OCI-LY3 (cell line): ENCODE results near the gene SAMD11.

ENCODE experiments used
- H2AFZ ChIP-seq: fragments of 200-600, 300-600 bp; shearing (Covaris generic); 2 replicates; pipeline ENCODE4 v1.6.0; 2014; ENCODE audit warnings: antibody characterized with exemption, low read depth, low read length
- H3K27ac ChIP-seq: fragments of 200-600, 300-600 bp; sonication (generic); 2 replicates; pipeline ENCODE4 v1.5.1; 2014; ENCODE audit warnings: mild to moderate bottlenecking, low read length, moderate library complexity, mixed read lengths
- H3K27me3 ChIP-seq: fragments of 200-600, 300-600 bp; sonication (generic); 2 replicates; pipeline ENCODE4 v1.6.1; 2014; ENCODE audit warnings: low read depth, low read length, mixed read lengths
- H3K36me3 ChIP-seq: fragments of 200-600, 300-600 bp; sonication (generic); replicated peaks from 2 replicates; pipeline ENCODE3; 2014; ENCODE audit warnings: low read depth, low read length, mixed read lengths
- H3K4me1 ChIP-seq: fragments of 300-600, 200-600 bp; sonication (generic); 2 replicates; pipeline ENCODE4 v1.6.1; 2014; ENCODE audit warnings: low read length, mixed read lengths
- H3K4me2 ChIP-seq: fragments of 200-600, 300-600 bp; sonication (generic); 2 replicates; pipeline ENCODE4 v1.6.1; 2014; ENCODE audit warnings: low read length, mixed read lengths
- H3K4me3 ChIP-seq: fragments of 300-600, 200-600 bp; sonication (generic); 2 replicates; pipeline ENCODE4 v1.5.1; 2014; ENCODE audit warnings: antibody characterized with exemption, mild to moderate bottlenecking, low read length, moderate library complexity
- H3K79me2 ChIP-seq: fragments of 300-600, 200-600 bp; shearing (Covaris generic); 2 replicates; pipeline ENCODE4 v1.6.1; 2014; ENCODE audit warnings: mild to moderate bottlenecking, low read length, mixed read lengths
- H3K9ac ChIP-seq: fragments of 300-600, 200-600 bp; shearing (Covaris generic); 2 replicates; pipeline ENCODE4 v1.6.0; 2014; ENCODE audit warnings: mild to moderate bottlenecking, low read length, moderate library complexity
- H3K9me3 ChIP-seq: fragments of 200-600, 300-600 bp; shearing (Covaris generic); 2 replicates; pipeline ENCODE4 v1.6.1; 2014; ENCODE audit warnings: low read length, mixed read lengths; ENCODE audit not compliant: insufficient read depth
- H4K20me1 ChIP-seq: fragments of 200-600, 300-600 bp; sonication (generic); 2 replicates; pipeline ENCODE4 v1.6.1; 2016; ENCODE audit warnings: low read length, mixed read lengths; ENCODE audit not compliant: insufficient read depth
- EZH2phosphoT487 ChIP-seq: fragments of 200-600 bp; shearing (Covaris generic); IDR thresholded peaks from 2 replicates; pipeline ENCODE4 v1.6.1; 2018; ENCODE audit warnings: antibody characterized with exemption, mixed run types, low read depth
- TF ChIP-seq, protein P1 (sequence below): fragments of 200-600, 300-600 bp; sonication (generic); IDR thresholded peaks from 2 replicates; pipeline ENCODE4 v1.5.1; 2014; ENCODE audit warnings: antibody characterized with exemption, low read length, low read depth

Gene SAMD11

DNA sequence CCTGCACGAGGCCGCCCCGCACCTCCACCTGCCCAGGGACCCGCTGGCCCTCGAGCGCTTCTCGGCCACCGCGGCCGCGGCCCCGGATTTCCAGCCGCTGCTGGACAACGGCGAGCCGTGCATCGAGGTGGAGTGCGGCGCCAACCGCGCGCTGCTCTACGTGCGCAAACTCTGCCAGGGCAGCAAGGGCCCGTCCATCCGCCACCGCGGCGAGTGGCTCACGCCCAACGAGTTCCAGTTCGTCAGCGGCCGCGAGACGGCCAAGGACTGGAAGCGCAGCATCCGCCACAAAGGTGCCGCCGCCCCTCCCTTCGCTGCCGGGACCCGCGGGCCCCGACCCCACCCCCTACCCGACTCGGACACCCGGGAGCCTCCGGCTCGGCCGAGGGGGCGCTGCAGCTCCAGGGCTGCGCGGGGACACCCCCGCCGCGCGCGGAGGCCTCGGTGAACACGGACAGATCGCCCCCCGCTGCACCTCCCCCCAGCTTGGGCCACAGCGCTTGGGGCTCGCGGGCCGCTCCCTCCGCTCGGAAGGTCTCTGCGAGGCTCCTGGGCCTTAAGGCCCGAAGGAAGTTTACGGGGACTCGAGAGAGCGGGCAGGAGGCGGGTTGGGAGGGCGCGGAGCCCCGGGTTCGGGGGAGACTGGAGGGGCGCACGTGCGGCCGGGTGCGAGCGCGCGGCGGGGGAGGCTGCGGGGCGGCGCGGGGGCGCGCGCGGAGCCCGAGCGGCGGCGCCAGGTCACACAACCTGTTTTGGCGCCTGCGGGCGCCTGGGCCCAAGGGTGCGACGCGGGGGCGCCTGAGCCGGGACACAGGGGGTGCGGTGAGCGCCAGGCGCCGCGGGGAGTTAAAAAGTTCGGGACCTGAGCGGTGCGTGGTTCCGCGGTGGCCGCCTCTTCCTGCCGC is 1.2 kb downstream of the SAMD11 start:
- no peak overlapping the region for H3K4me3 ChIP-seq
- no peaks in the 10 kb centered on the region for H3K36me3 ChIP-seq
- no peaks in the 10 kb centered on the region for H3K9me3 ChIP-seq
- H3K4me2 ChIP-seq, result no peak overlapping the region
- 0 out of 2 replicates have a peak, but pooled peaks cover 8% of the 10 kb centered on the region for H3K27me3 ChIP-seq
- no peak for TF ChIP-seq EZH2phosphoT487
- TF ChIP-seq, protein P1, sequence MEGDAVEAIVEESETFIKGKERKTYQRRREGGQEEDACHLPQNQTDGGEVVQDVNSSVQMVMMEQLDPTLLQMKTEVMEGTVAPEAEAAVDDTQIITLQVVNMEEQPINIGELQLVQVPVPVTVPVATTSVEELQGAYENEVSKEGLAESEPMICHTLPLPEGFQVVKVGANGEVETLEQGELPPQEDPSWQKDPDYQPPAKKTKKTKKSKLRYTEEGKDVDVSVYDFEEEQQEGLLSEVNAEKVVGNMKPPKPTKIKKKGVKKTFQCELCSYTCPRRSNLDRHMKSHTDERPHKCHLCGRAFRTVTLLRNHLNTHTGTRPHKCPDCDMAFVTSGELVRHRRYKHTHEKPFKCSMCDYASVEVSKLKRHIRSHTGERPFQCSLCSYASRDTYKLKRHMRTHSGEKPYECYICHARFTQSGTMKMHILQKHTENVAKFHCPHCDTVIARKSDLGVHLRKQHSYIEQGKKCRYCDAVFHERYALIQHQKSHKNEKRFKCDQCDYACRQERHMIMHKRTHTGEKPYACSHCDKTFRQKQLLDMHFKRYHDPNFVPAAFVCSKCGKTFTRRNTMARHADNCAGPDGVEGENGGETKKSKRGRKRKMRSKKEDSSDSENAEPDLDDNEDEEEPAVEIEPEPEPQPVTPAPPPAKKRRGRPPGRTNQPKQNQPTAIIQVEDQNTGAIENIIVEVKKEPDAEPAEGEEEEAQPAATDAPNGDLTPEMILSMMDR, result no peak
- H2AFZ ChIP-seq, result no peak overlapping the region
- no peaks in the 10 kb centered on the region for H4K20me1 ChIP-seq
- no peak overlapping the region for H3K9ac ChIP-seq
- no peaks in the 10 kb centered on the region for H3K79me2 ChIP-seq
- 0 out of 2 replicates have a peak, but pooled peaks cover 6% of the 10 kb centered on the region for H3K4me1 ChIP-seq
- H3K27ac ChIP-seq, result no peak overlapping the region

GRCh38 chr1:925561-926421 is 2.1 kb downstream of the SAMD11 start:
- Histone ChIP-seq H3K4me1 (0 out of 2 replicates have a peak, but pooled peaks cover 4% of the 10 kb centered on the region), H3K9ac (no peak overlapping the region), H3K36me3 (no peaks in the 10 kb centered on the region), H3K9me3 (no peaks in the 10 kb centered on the region), H3K4me2 (no peak overlapping the region), H3K79me2 (no peaks in the 10 kb centered on the region), H3K27ac (no peak overlapping the region), H3K27me3 (0 out of 2 replicates have a peak, but pooled peaks cover 8% of the 10 kb centered on the region), H2AFZ (no peak overlapping the region), H3K4me3 (no peak overlapping the region), H4K20me1 (no peaks in the 10 kb centered on the region)
- TF ChIP-seq, protein P1, result no peak
- no peak for TF ChIP-seq EZH2phosphoT487

DNA sequence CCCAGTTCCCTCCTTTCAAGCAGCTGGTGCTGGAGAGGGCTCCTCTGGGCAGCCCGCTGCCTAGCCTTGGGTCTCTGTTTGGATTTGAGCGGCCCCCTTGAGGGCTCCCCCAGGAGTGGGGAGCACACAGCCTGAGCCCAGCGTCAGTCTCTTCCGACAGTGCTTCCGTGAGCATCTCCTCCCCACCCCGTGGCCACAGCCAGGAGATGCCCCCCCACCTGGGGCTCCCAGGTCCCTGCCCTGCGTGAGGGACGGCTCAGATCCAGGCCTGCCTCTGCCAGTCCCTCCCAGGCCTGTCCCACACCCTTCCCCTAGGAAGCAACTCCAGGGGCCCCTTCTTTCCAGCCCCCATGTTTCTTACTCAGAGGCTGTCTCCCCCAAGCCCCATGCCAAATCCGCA is 3.5 kb downstream of the SAMD11 start:
- Histone ChIP-seq H3K4me2 (no peak overlapping the region), H3K79me2 (no peaks in the 10 kb centered on the region), H3K9me3 (no peaks in the 10 kb centered on the region), H3K4me3 (no peak overlapping the region), H3K36me3 (no peaks in the 10 kb centered on the region), H3K27me3 (peaks cover 8% of the 10 kb centered on the region; the same call in 1 of the 2 replicates), H4K20me1 (no peaks in the 10 kb centered on the region), H2AFZ (no peak overlapping the region), H3K9ac (no peak overlapping the region), H3K4me1 (no peaks in the 10 kb centered on the region), H3K27ac (no peak overlapping the region)
- TF ChIP-seq EZH2phosphoT487, result no peak
- TF ChIP-seq, protein P1, result no peak

DNA sequence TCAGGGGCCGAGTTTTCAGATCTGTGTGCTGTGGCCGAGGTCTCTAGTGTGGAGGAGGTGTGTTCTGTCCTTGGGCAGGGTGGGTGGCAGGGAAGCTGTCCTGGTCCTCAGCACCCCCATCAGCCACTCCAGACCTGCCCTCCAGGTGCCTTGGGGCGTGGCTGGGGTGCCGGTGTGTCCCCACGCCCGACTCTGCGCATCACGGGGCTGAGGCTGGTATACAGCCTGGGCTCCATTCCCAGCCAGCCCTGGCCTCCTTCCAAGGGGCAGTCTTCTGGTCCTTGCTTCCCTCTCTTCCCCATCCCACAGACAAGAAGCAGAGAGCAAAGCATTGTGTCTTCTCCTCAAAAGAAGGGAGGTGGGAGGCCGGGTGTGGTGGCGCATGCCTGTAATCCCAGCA is 4.0 kb downstream of the SAMD11 start:
- H3K9ac ChIP-seq, result no peak overlapping the region
- H3K27ac ChIP-seq, result no peak overlapping the region

More for the DNA sequence above, 4.0 kb downstream of the SAMD11 start:
- Histone ChIP-seq H3K36me3 (no peaks in the 10 kb centered on the region), H3K79me2 (no peaks in the 10 kb centered on the region), H3K9me3 (no peaks in the 10 kb centered on the region), H4K20me1 (no peaks in the 10 kb centered on the region), H3K4me3 (no peak overlapping the region), H3K4me2 (no peak overlapping the region), H3K4me1 (no peaks in the 10 kb centered on the region), H2AFZ (no peak overlapping the region), H3K27me3 (peaks cover 8% of the 10 kb centered on the region; the same call in 1 of the 2 replicates)
- TF ChIP-seq, protein P1, result no peak
- no peak for TF ChIP-seq EZH2phosphoT487
